Heart left ventricle (tissue), 13 donors: Measurements from ENCODE around the gene NINJ1.

Source experiments
- CTCF ChIP-seq, 12 donors: fragments of 200-600 bp; sonication (generic) in 4 of 12; IDR thresholded peaks; one replicate each; pipeline versions ENCODE4 v1.5.0 to v1.8.0; 2018 to 2022; ENCODE audit warnings: antibody characterized with exemption in 12 of 12, mild to moderate bottlenecking in 5 of 12
- POLR2A ChIP-seq, 2 donors: fragments of 450-650 bp; IDR thresholded peaks; one replicate each; pipeline ENCODE4 v1.6.1; 2017; ENCODE audit warnings: antibody characterized with exemption in 2 of 2, mild to moderate bottlenecking in 2 of 2, moderate library complexity in 2 of 2
- donor health status: ischemic (EF 13 %, LVEDD 7.1; RV severe dilation, severe dysfunction).
- donor health status: DM: no; HTN: yes; CAD: no.
- donor health status: DM: no; HTN: no; CAD: no.
- donor health status: ischemic (EF 25% LVEDD 6.9; RV normal size, moderate dysfunction).
- donor health status: ischemic (EF 25% LVEDD 5.7; RV mildly dilated, moderate dysfunction).
- donor health status: ischemic (EF 35%, LVEDD 5.7; RV mildly dilated, moderate dysfunction).
- donor health status: nonischemic (EF 11% LVEDD 7.7; RV severe dilation, severe dysfunction).
- donor health status: DM: yes; HTN: yes; CAD: no.
- donor health status: PGD.
- donor health status: ischemic (EF 29% LVEDD 5.4; RV normal size, mild dysfunction).
- donor health status: nonischemic (EF 23%, LVEDD 6.1; RV moderate dilation, normal function).

GRCh38 chr9:93134740-93135444 is 841 bp upstream of the NINJ1 start:
- TF ChIP-seq CTCF (IDR thresholded peaks at IDR 0.05), result no peak
- no peak for TF ChIP-seq POLR2A (IDR thresholded peaks at IDR 0.05)
